Hematopoietic multipotent progenitor cell treated with erythropoietin and hydrocortisone succinate and interleukin-3 and kit ligand, for 15 days (in vitro differentiated cells): ENCODE results near the gene NPM1.
A peak's percentile ranks its signal among the peaks of the same experiment; 100 is the strongest.
"Not testable (repeated sequence)": the region's sequence is repeated elsewhere in the genome, so short reads cannot be mapped to it uniquely, and the experiment has no call there.

Source experiments
- DNase-seq: peaks from one replicate; pipeline ENCODE4 v3.0.0-alpha.2; 2015; ENCODE audit warnings: low spot score

Gene NPM1

GRCh38 chr5:171386006-171386671 lies 1.5 kb upstream of the NPM1 start:
- DNase-seq = no peak

GRCh38 chr5:171386861-171387344 lies 746 bp upstream of the NPM1 start:
- peak; percentile 50 for DNase-seq

GRCh38 chr5:171387970-171388815 lies 544 bp downstream of the NPM1 start:
- peak; percentile 74 for DNase-seq

DNA sequence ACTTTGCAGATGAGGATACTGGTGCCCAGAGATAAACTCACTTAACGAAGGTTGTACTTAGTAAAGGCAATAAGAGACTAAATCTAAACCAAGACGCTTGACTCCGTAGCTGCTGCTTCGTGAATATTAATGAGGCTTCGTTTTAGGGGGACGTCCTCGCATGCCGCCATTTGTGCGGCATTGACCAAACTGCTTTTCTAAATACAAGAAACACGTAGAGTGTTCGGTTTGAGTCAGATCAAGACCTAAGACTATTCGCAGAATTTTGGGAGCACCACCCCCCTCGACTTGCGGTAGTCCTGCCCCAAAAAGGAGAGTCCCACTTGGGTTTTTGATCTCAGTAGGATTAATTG lies 1.1 kb downstream of the NPM1 start:
- no peak for DNase-seq

DNA sequence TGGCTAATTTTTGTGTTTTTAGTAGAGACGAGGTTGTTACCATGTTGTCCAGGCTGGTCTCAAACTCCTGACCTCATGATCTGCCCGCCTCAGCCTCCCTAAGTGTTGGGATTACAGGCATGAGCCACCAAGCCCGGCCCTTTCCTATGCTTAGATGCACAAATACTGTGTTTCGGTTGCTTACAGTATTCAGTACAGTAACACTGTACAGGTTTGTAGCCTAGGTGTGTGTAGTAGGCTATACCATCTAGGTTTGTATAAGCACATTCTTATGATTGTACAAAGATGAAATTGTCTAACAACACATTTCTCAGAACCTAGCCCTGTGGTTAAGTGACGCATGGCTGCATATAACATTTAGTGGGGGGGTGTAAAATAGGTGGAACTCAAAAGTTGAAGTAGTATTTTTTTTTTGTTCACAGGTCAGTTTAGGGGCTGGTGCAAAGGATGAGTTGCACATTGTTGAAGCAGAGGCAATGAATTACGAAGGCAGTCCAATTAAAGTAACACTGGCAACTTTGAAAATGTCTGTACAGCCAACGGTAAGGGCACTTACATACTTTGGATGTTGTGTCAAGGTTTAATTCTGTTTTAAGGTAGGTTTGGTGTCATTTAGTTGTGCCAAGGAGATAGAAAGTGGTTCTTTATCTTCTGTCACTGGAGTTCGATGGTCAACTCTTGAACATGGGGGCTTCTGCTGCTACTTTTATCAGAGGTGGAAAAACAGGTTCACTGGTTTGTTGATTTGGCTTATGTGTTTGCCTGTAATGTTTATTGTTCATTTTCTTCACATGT lies 3.4 kb downstream of the NPM1 start:
- DNase-seq = no peak

DNA sequence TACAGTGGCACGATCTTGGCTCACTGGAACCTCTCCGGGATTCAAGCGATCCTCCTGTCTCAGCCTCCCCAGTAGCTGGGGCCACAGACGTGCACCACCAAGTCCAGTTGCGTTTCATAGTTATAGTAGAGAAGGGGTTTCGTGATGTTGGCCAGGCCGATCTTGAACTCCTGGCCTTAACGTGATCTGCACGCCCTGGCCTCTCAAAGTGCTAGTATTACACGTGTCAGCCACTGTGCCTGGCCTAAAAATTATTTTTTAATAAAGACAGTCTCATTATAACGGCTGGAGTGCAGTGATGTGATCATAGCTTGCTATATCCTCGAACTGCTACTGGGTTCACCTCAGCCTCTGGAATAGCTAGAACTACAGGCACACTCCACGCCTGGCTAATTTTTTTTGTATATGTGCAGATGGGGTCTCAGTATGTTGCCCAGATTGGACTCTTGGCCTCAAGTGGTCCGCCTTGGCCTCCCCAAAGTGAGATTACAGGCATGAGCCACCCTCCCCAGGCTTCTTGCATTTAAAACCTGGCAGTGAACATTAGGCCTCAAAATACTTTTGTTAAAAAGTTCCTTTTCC lies 4.4 kb downstream of the NPM1 start:
- DNase-seq = no peak

DNA sequence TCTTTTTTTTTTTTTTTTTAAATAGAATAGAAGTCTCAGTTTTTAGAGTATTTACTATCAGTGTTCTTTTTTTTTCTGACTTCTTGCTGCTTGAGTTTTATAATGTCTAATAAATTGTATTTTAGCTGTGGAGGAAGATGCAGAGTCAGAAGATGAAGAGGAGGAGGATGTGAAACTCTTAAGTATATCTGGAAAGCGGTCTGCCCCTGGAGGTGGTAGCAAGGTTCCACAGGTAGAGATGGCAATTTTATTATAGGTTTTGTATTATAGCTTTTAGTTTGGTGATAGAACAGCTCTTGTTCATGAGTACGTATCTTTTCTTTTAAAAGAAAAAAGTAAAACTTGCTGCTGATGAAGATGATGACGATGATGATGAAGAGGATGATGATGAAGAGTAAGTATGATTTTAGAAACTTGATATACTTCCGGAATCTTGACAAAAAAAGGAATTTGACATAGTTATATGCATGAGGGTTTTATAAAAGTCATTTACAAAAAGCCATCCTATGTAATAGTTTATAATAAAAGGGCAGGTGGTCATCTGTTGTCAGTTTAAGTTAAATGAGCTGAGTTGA lies 5.0 kb downstream of the NPM1 start:
- no peak for DNase-seq

- DNase-seq = no peak
Measured at GRCh38 chr5:171395042-171395441, 7.4 kb downstream of the NPM1 start.

DNA sequence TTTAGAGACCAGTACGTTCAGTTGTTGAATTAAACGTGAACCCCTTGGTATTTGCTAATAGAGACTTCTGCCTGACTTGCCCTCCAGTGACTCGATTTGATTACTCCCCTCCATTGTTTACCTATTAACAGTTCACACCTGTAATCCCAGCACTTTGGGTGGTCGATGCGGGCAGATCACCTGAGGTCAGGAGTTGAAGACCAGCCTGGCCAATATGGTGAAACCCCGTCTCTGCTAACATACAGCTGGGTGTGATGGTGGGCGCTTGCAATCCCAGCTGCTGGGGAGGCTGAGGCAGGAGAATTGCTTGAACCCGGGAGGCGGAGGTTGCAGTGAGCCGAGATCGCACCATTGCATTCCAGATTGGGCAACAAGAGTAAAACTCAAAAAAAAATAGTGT lies 8.9 kb downstream of the NPM1 start:
- DNase-seq = not testable (repeated sequence)

- no peak for DNase-seq
Measured at GRCh38 chr5:171397190-171397589, 9.5 kb downstream of the NPM1 start.

- DNase-seq = no peak
Measured at GRCh38 chr5:171397599-171397998, 9.9 kb downstream of the NPM1 start.

GRCh38 chr5:171398660-171399059 lies 11.0 kb downstream of the NPM1 start:
- not testable (repeated sequence) for DNase-seq

DNA sequence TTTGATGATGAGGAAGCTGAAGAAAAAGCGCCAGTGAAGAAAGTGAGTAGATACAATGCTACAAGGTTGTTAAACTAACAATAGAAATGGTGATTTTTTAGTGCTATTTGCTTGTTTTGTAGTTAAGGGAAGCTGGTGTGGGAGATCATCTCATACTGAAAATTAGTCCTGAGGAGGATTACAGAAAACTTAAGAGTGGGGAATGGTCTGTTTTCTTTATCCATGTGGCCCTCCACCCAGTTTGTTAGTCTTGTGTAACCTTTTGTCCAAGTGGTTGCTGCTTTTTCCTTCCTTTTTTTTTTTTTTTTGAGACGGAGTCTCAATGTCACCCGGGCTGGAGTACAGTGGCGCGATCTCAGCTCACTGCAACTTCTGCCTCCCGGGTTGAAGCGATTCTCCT lies 12.5 kb downstream of the NPM1 start:
- no peak for DNase-seq

DNA sequence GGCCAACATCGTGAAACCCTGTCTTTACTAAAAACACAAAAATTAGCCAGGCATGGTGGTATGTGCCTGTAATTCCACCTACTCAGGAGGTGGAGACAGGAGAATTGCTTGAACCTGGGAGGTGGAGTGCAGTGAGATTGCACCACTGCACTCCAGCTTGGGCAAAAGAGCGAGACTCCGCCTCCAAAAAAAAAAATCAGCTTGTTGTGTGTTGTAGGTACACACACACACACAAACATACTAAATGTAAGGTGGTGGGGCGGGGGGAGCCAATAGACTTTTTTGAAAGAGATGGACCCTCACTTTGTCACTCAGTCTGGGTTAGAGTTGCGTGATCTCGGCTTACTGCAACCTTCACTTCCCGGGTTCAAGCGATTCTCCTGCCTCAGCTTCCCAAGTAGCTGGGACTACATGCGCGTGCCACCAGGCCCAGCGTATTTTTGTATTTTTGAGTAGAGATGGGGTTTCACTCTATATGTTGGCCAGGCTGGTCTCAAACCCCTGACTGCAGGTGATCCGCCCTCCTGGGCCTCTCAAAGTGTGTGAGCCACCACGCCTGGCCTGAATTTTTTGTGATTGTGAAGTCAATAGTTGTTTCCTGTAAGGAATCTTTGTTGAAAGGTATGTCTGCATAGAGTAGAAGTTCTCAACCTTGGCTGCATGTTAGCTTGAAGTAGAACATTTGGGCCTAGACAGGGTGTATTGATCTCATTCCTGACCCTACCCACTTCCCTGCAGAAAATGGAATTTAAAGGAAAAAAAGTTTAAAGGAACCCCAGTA lies 13.7 kb downstream of the NPM1 start:
- no peak for DNase-seq

DNA sequence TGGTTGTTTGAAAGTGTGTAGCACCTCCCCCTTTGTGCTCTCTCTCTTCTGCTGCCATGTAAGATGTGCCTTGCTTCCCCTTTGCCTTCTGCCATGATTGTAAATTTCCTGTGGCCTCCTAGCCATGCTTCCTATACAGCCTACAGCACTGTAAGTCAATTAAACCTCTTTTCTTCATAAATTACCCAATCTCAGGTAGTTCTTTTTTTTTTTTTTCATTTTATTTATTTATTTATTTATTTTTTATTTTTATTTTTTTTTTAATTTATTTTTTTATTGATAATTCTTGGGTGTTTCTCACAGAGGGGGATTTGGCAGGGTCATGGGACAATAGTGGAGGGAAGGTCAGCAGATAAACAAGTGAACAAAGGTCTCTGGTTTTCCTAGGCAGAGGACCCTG lies 15.1 kb downstream of the NPM1 start:
- DNase-seq = not testable (repeated sequence)

- peak; percentile 52 for DNase-seq
Measured at GRCh38 chr5:171405615-171406014, 18.0 kb downstream of the NPM1 start.

- DNase-seq = no peak
Measured at GRCh38 chr5:171407234-171407633, 19.6 kb downstream of the NPM1 start.

DNA sequence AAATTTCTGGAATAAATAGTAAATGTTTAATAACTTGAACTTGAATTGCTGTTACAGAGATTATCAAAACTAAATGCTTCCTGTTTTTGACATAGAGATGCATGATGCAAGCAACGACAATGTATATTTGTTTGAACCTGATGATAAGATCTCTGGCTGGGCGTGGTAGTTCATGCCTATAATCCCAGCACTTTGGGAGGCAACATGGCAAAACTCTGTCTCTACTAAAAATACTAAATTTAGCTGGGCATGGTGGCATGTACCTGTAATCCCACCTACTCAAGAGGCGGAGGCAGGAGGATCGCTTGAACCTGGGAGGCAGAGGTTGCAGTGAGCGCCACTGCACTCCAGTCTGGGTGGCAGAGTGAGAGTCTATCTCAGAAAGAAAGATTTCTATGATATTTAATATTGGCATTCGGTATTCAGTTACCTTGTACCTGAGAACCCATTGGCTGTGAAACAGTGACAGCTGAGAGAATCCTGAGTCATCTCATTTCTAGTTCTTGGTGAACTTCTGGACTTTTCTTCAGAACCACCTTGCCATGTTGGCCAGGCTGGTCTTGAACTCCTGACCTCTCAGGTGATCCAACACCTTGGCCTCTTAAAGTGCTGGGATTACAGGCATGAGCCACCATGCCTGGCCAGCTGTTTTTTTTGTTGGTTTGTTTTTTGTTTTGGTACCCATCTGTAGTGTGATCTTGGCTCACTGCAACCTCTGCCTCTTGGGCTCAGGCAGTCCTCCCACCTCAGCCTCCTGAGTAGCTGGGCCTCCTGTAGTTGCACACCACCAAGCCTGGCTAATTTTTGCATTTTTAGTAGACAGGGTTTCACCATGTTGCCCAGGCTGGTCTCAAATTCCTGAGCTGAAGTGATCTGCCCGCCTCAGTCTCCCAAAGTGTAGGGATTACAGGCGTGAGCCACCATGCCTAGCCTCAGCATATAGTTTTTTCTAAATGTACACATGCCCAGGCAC lies 21.8 kb downstream of the NPM1 start:
- DNase-seq = no peak

DNA sequence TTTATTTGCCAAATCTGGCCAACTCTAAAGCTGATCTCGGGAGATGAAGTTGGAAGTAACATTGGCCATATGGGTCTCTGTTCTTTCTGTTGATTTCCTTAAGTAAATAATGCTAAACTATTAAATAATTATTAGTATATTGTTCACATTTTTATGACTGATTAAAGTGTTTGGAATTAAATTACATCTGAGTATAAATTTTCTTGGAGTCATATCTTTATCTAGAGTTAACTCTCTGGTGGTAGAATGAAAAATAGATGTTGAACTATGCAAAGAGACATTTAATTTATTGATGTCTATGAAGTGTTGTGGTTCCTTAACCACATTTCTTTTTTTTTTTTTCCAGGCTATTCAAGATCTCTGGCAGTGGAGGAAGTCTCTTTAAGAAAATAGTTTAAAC lies 22.5 kb downstream of the NPM1 start:
- no peak for DNase-seq

DNA sequence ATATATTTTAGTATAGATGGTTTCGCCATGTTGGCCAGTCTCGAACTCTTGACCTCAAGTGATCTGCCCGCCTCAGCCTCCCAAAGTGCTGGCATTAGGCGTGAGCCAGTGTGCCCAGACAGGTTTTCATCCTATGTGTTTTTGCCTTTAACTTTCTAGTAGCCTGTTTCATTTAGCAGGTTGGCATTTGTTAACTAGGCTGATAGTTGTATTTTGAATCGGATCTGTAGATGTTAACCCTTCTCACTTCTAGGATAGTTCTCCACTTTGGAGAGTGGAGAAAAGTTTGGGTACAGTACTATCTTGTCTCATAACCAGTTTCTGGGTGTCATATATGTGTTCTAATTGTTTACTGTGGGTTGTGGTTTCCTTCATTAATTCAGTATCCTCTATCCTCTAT lies 24.5 kb downstream of the NPM1 start:
- no peak for DNase-seq
